ENCODE data around the gene ERCC8.

DNA sequence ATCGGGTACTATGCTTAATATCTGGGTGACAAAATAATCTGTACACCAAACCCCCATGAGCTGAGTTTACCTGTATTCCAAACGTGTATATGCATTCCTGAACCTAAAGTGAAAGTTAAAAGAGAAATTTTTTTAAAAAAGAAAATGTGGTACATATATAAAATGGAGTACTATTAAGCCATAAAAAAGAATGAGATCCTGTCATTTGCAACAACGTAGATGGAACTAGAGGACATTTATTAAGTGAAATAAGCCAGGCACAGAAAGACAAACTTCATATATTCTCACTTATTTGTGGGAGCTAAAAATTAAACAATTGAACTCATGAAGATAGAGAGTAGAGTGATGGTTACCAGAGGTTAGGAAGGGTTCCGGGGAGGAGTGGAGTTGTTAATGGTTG, 44.9 kb upstream of the ERCC8 start:
- TF ChIP-seq, protein P1, sequence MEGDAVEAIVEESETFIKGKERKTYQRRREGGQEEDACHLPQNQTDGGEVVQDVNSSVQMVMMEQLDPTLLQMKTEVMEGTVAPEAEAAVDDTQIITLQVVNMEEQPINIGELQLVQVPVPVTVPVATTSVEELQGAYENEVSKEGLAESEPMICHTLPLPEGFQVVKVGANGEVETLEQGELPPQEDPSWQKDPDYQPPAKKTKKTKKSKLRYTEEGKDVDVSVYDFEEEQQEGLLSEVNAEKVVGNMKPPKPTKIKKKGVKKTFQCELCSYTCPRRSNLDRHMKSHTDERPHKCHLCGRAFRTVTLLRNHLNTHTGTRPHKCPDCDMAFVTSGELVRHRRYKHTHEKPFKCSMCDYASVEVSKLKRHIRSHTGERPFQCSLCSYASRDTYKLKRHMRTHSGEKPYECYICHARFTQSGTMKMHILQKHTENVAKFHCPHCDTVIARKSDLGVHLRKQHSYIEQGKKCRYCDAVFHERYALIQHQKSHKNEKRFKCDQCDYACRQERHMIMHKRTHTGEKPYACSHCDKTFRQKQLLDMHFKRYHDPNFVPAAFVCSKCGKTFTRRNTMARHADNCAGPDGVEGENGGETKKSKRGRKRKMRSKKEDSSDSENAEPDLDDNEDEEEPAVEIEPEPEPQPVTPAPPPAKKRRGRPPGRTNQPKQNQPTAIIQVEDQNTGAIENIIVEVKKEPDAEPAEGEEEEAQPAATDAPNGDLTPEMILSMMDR (conservative IDR thresholded peaks at IDR 0.05): no peak
- no peak for TF ChIP-seq EZH2 (IDR thresholded peaks at IDR 0.05; ENCODE audit: low read depth)
